ENCODE measurements around the gene LIN7A.
"Not testable (repeated sequence)": the region's sequence is repeated elsewhere in the genome, so short reads cannot be mapped to it uniquely, and the experiment has no call there.

The LIN7A gene

DNA sequence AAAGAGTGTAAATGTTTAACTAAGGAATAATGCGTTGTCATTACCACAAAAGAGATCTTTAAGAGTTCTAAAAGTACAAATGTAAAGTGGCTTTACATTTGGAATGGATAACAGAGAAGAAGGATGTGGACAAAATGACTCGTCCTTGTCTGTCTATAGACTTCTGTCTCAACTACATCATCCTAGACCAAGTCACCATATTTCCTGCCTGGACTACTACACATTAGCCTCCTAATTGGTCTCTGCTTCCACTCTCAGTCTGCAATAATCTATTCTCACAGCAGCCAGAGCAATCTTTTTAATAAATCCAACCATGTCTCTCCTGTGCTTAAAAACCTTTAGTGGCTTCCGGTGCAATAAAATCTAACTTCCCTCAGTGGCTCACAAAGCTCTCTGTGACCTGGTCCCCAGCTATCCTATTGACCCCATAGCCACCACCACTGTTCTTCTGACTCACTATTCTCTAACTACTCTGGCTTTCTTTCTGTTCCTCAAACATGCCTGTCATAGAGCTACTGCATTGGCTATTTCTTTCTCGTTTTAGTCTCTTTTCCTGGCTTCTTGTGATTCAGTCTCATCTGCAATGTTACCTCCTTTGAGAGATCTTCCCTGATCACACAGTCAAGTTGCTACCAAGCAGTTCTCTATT lies 130.0 kb downstream of the LIN7A start:
- DNase-seq (ENCODE audit: low spot score): no peak

DNA sequence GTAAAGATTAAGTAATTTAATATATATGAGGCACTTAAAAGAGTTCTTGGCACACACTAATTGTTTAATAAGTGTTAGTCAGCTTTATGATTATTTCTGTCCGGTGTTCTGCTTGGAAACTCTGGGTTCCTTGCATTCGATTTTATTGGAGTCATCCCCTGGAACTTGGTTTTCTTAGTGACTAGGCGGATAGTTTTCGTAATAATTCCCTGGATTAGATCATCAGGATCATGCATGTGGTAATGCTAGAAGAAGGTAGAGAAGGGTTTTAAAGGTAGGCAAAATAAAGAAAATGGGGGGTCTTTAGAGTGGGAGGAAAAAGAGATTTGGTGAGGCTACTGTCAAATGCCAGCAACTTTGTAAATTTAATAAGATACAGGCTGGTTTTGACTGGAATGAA lies 132.6 kb downstream of the LIN7A start:
- DNase-seq (ENCODE audit: low spot score): no peak

DNA sequence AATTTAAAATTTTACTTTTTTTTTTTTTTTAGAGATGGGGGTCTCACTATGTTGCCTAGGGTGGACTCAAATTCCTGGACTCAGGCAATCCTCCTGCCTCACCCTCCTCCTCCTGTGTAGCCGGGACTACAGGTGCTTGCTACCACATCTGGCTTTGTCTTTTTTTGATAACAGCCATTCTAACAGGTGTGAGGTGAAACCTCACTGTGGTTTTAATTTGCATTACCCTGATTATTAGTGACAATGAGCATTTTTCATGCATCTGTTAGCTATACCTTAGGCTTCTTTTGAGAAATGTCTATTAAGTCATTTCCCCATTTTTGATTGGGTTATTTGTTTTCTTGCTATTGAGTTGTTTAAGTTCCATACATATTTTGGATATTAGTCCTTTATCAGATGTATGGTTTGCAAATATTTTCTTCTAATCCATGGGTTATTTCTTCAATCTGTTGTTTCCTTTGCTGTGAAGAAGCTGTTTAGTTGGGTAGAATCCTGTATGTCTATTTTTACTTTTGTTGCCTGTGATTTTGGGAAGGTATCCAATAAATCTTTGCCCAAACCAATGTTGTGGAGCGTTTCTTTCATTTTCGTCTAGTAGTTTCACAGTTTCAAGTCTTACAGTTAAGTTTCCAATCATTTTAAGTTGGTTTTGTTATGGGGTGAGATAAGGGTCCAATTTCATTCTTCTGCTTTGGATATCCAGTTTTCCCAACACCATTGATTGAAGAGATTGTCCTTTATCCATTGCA lies 134.9 kb downstream of the LIN7A start:
- DNase-seq (ENCODE audit: low spot score): no peak

DNA sequence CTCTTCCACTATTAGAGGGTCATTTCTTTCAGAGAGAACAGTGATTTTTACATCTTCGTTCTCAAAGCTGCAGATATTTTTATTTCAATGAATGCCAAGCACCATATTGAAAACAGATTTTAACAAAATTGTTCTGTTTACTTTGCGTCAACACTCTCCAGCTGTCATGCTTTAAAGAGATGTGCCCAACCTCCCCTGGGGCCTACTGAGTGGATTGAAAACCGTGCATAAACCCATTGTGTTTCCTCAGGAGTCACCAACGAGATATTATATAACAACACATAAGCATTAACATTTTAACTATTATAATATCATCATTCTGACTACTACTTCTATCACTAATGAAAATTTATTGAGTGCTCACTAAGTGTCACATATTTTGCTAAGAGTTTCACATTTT lies 139.5 kb downstream of the LIN7A start:
- no peak for DNase-seq (ENCODE audit: low spot score)

DNA sequence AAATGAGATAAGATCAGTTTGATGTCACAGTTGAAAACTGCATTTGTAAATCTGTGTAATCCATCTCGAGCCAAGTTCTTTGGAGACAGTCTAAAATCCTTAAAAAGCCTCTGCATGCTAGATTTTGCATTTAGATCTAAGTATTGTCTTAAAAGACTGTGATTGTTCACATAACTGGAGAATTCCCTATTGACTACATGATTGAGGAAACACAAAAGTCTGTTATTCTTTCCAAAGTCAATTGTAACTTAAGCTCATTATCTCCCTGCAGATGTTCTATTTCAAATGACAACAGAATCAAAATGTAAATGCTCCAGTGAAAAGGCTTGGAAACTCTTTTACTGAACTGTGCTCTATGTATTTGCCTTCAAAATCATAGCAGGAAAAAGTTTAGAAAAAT lies 143.2 kb downstream of the LIN7A start:
- no peak for DNase-seq (ENCODE audit: low spot score)

DNA sequence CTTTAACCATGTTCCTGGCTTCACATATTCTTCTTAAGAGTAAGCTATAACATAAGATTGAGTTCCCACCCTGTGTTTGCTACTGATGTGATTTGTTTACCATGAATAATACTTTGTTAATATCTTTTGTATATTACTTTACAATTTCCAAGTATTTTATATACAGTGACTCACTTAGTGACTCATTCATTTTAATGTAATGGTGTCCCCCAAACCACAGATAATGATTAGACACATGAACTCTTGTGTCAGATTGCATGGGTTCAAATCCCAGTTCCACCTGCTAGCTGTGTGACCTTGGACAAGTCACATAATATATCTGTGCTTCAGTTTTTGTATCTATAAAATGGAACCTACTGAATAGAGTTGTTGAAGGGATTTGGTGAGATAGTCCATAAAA lies 144.9 kb downstream of the LIN7A start:
- no peak for DNase-seq (ENCODE audit: low spot score)

DNA sequence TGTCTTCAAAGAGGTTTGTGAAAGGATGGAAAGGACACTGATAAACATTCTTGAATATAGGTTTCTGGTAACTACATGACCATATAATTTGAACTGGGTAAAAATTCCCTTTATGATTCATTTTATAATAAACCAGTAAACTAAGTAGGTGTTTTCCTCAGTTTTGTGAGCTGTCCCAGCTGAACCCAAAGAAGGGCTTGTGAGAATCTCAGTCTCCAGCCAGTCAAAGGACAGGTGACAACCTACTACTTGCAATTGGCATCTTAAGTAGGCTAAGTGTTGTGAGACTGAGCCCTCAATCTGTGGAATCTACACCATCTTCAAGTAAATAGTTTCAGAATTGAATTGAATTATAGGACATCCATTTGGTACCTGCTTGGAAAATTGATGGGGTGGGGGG lies 145.9 kb downstream of the LIN7A start:
- DNase-seq (ENCODE audit: low spot score): no peak

DNA sequence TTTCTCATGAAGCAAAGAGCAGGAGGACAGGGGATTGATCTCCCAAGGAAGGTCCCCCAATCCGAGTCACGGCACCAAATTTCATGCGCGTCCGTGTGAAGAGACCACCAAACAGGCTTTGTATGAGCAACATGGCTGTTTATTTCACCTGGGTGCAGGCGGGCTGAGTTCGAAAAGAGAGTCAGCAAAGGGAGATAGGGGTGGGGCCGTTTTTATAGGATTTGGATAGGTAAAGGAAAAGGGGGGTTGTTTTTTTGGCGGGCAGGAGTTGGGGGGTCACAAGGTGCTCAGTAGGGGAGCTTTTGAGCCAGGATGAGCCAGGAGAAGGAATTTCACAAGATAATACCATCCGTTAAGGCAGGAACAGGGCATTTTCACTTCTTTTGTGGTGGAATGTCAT lies 149.3 kb downstream of the LIN7A start:
- not testable (repeated sequence) for DNase-seq (ENCODE audit: low spot score)

DNA sequence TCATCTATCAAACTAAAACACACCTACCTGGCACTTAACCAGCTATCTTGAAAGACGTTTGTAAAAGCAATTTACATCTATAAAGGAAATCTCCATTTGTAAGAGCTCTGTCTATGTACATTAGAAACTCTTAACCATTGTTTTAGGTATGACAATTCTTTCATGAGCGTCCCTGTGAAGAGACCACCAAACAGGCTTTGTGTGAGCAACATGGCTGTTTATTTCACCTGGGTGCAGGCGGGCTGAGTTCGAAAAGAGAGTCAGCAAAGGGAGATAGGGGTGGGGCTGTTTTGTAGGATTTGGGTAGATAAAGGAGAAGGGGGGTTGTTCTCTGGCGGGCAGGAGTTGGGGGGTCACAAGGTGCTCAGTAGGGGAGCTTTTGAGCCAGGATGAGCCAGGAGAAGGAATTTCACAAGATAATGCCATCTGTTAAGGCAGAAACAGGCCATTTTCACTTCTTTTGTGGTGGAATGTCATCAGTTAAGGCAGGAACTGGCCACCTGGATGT lies 154.7 kb downstream of the LIN7A start:
- DNase-seq (ENCODE audit: low spot score): not testable (repeated sequence)

DNA sequence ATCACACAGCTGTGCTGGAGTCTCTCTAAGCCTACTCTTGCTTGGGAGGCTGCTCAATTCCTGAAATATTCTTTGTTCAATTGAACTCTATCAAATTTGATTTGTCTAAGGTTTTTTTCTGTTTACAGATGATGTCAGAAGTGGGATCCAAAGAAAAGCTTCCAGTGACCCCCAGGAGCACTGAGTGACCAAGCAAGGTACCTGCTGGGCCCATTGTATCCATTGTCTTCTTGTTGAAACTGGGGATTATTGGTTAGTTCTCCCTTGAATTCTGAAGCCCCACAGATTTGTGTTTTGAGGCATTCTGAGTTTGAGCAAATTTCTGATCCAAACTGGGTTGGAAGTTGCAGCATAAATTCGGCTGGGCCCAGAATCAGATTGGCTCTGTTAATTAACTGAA lies 156.4 kb downstream of the LIN7A start:
- DNase-seq (ENCODE audit: low spot score): no peak

DNA sequence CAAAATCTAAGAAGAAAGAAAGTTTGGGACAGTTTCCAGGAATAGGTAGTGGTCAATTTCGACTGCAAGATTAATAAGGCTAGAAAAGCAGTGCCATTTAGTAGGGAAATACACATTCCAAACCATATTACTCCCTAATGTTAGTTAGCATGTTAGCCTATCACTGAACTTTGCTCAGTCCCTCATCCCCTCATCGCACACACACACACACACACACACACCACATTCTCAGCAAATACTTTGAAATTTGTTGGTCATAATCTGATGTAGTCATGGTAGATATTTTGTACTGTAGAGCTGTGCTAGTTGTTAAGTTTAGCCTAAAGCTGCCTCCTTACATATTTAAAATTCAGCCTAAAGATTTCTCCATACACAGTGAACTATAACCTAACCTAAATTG lies 157.0 kb downstream of the LIN7A start:
- DNase-seq (ENCODE audit: low spot score): no peak

DNA sequence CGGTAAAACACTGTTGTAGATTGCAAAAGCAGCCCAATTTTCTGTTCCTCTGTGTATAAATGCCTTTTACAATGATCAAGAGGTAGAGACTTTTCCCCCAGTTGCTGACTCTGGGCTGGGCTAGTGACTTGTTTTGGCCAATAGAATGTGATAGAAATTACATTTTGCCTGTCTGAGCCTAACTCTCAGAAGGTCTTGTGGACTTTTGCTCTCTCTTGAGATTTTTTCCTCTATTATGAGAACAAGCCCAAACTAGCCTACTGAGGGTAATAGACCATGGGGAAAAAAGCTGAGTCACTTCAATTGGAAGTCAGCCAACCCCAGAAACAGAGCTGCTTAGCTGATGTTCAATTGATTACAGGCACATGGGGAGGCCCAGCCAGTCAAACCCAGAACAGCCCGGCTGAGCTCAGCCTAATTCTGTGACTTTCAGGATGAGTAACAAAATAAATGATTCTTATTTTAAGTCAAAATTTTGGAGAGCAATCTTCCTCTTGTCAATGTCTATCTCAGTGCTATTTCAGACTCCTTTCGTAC lies 159.7 kb downstream of the LIN7A start:
- DNase-seq (ENCODE audit: low spot score): peak; percentile 61

DNA sequence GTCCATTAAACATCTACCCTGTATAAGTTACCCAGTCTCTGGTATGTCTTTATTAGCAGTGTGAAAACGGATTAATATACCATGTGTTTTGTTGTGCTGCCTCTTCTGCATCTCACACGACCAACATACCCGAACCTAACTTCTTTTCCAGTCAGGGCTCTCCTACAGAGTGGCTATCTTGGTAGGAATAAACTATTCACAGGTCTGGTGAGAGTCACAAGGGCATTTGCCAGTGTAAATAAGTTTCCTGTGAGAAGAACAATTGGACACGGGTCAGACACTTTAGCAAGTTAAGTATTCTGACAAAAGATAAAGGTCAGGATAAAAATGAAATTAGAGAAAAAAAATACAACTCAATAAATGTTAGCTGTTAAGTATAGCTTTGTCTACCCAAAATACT lies 160.1 kb downstream of the LIN7A start:
- no peak for DNase-seq (ENCODE audit: low spot score)

DNA sequence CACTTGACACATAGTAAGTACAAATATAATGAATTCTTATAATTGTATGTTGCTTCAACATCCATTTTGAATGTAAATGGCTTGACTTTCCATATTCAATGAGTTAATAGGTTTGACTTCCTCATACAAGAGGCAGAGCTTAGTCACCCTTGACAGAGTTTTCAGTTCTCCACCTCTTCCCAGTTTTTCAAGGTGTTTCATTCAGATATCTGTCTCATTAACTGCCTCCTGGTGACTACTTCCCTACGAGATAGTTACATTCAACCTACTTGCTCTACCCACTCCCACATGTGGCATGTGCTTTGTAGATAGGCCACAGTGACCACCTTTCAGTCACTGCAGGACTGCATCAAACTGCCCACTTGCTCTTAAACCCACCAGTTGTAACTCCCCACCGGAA lies 161.0 kb downstream of the LIN7A start:
- DNase-seq (ENCODE audit: low spot score): no peak

DNA sequence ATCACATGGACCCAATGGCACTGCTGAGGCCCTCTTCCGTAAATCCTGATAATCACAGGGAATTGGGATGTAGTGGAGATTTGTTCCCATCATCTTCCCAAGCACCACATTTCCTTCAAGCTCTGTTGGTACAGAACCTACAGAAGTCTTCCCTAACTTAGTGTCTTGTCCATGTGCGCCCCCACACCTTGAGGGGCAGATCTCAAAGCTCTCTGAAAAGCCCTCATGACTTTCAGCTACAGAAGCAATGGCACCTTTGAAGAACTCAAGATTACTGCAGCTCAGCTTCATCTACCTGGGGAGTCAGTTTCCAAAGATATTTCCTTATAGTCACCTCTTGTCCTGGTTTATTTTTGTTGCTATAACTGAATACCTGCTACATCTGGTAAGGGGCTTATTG lies 166.8 kb downstream of the LIN7A start:
- no peak for DNase-seq (ENCODE audit: low spot score)

DNA sequence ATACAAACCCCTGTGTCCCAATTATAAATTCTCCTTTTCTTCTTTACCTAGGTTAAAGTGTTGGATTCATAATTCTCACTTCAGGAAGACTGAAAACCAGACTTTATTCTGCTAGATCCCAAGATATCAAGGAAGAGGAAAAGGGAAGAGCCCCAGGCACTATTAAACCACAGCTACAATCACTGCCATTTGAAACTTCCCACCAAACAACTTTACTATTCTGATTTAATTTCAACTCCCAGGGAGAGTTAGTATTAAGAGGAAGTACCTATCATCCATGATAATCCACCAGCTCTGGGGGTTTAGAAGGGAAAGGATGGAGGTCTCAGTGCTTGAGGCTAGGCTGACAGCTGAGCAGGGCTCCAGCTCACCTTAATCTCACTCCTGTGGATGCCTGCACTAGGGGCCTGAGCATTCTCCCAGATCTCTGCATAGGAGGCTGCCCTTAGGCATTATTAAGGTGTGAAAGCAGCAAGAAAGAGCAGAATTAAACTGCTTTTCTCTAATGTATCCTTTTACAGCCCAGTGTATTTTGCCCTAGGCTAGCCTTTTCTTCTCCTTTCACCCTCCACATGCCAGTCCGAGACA lies 168.1 kb downstream of the LIN7A start:
- no peak for DNase-seq (ENCODE audit: low spot score)

DNA sequence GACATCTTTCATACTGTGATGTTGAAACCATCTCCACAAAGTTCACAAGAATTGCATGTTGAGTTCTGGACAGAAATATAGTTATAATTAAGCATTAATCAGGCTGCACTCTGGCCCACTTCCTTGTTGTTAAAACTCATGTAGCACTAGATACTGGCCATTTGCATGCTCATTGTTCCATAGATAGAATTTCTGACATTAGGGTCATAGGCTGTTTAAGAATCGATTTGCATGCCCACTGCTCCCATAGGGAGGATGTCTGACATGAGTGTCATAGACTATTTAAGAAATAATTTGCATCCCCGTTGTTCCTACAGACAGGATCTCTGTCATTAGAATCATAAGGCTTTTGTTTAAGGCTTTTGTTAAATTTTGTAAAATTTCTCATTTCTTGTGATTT lies 170.8 kb downstream of the LIN7A start:
- no peak for DNase-seq (ENCODE audit: low spot score)

DNA sequence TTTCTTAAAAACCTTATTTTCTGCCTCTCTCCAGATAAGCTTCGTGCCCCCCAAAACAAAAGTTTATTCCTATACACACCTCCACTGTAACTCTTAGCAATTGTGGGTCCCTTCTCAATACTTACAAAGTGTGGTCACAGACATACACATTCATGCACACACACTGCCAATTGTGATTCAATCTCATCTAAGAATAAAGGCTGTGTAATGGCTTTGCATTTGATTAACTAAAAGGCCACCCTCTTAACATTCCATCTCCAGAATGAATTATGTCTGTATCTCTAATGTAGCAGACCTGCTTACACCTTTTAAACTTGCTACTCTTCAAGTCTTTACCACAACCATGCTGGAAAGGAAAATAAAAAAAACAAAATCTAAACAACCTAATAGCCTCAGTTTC lies 171.5 kb downstream of the LIN7A start:
- DNase-seq (ENCODE audit: low spot score): no peak

DNA sequence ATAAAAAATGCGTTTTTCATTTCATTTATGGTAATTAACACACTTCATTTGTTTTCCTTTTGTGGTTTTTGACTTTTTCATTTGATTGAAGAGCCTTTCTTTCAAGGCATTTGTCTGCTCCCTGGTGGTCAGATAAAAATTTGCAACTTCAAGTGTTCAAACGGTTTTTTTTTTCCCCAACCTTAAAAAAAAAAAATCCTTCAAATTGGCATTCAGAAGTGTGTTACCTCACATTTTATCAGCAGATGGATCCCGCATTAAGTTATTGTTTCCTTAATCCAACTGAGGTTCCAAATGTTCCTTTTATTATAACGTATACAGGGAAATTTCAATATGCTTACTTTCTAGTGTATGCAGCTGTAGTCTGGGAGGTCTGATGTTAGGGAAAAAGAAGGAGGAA lies 173.9 kb downstream of the LIN7A start:
- DNase-seq (ENCODE audit: low spot score): no peak

DNA sequence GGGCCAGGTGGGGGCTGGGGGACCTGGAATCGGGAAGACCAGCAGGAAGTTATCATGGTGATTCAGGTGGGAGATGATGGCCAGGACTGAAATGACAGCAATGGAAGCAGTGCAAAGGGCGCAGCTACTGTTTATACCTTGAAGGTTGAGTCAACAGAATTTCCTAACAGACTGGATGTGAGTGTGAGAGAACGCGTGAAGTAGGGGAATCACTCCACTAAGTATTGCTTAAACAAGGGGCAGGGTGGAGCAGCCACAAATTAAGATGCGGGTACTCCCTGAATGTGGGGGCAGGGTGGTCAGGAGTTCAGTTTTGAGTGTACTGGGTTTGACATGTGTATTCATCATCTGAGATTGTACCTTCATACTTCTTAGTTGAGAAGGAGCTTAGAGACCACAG lies 175.9 kb downstream of the LIN7A start:
- no peak for DNase-seq (ENCODE audit: low spot score)

DNA sequence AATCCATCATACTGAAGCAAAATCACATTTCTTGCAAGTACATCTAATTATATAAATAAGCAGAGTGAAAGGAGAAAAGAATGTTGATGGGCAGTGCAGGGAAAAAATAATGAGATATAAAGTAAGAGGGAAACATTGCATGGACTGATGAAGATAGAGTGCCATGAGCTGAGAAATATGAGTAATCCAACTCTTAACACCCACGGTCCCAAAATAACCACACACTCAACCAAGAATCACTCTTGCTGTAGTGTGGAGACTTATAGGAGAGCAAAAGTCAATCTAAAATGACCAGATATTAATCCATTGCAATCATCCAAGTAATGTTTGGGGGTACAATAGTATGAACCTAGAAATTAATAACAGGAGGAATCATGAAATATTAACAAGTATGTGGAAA lies 180.9 kb downstream of the LIN7A start:
- DNase-seq (ENCODE audit: low spot score): no peak

DNA sequence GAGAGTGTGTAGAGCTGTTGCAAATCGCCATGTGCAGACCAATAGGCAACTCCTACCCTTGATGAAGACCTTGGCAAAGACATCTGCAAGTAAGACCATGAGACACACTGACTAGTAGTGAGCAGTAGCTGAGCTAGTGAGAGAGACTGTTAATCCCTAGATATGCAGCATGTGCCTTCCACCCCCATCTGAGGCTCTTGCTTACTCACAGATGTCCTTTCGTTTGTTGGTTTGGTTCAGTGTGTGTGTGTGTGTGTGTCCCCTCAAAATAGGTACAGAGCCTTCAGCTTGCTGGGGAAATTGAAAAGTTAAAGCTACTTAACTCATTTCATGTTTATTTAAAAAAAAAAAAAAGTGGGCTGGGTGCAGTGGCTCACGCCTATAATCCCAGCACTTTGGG lies 183.5 kb downstream of the LIN7A start:
- DNase-seq (ENCODE audit: low spot score): no peak

DNA sequence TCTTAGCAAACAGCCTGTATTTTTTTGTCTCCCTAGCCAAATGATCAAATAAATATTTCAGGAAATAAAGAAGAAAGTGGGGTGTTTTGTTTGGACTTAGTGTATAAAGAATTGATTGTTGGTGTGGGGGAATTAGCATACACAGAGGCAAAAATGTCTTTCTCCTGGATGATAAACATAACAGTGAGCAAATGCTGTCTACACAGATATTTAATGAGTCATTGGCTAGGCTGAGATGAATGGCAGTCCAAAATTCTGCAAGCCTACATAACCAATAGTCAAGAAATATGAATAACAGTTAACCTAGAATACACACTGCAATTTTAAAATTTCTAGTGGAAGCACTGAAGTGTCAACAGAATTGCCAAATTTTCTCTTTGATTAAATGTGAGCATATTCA lies 185.3 kb downstream of the LIN7A start:
- DNase-seq (ENCODE audit: low spot score): no peak

All from AG08396 (cell line).